ENCODE results near the gene REN.

The REN gene

GRCh38 chr1:204116539-204116938 is 49.6 kb downstream of the REN start:
- intact Hi-C loops (cut with DNase I; ENCODE audit: low total_unique reads): no loop called here
- no peak for TF ChIP-seq CTCF (IDR thresholded peaks at IDR 0.05)
- DNase-seq: no peak
- Histone ChIP-seq H3K27ac (no peak overlapping the region), H3K4me1 (peaks cover 0 to 9% (median 3%) of the 10 kb centered on the region in 4 donors), H3K36me3 (peaks cover 52 to 78% (median 70%) of the 10 kb centered on the region in 3 donors), H3K9me3 (no peaks in the 10 kb centered on the region), H3K4me3 (no peak overlapping the region), H3K27me3 (no peaks in the 10 kb centered on the region)

GRCh38 chr1:204115116-204115515 is 51.0 kb downstream of the REN start:
- Histone ChIP-seq H3K4me3 (no peak overlapping the region), H3K36me3 (peaks cover 40 to 65% (median 57%) of the 10 kb centered on the region in 3 donors), H3K9me3 (no peaks in the 10 kb centered on the region), H3K27ac (no peak overlapping the region), H3K4me1 (peaks cover 0 to 15% (median 4%) of the 10 kb centered on the region in 4 donors), H3K27me3 (no peaks in the 10 kb centered on the region)
- DNase-seq: no peak
- no peak for TF ChIP-seq CTCF (IDR thresholded peaks at IDR 0.05)
- intact Hi-C loops (cut with DNase I; ENCODE audit: low total_unique reads): no loop called here

GRCh38 chr1:204114606-204115005 is 51.5 kb downstream of the REN start:
- DNase-seq: no peak
- intact Hi-C loops (cut with DNase I; ENCODE audit: low total_unique reads): no loop called here

GRCh38 chr1:204113896-204114295 is 52.2 kb downstream of the REN start:
- Histone ChIP-seq H3K36me3 (peaks cover 28 to 57% (median 46%) of the 10 kb centered on the region in 3 donors), H3K4me3 (no peak overlapping the region), H3K27me3 (no peaks in the 10 kb centered on the region), H3K27ac (no peak overlapping the region), H3K9me3 (no peaks in the 10 kb centered on the region), H3K4me1 (peaks cover 0 to 24% (median 9%) of the 10 kb centered on the region in 4 donors)
- no peak for DNase-seq
- intact Hi-C loops (cut with DNase I; ENCODE audit: low total_unique reads): no loop called here
- no peak for TF ChIP-seq CTCF (IDR thresholded peaks at IDR 0.05)

More at GRCh38 chr1:204114606-204115005, 51.5 kb downstream of the REN start:
- Histone ChIP-seq H3K4me1 (peaks cover 0 to 20% (median 4%) of the 10 kb centered on the region in 4 donors), H3K36me3 (peaks cover 35 to 64% (median 52%) of the 10 kb centered on the region in 3 donors), H3K9me3 (no peaks in the 10 kb centered on the region), H3K27ac (no peak overlapping the region), H3K4me3 (no peak overlapping the region), H3K27me3 (no peaks in the 10 kb centered on the region)
- no peak for TF ChIP-seq CTCF (IDR thresholded peaks at IDR 0.05)

- no peak for DNase-seq
- Histone ChIP-seq H3K27me3 (no peaks in the 10 kb centered on the region), H3K27ac (no peak overlapping the region), H3K4me3 (no peak overlapping the region), H3K36me3 (peaks cover 20 to 49% (median 38%) of the 10 kb centered on the region in 3 donors), H3K4me1 (peaks cover 0 to 32% (median 17%) of the 10 kb centered on the region in 4 donors), H3K9me3 (no peaks in the 10 kb centered on the region)
- intact Hi-C loops (cut with DNase I; ENCODE audit: low total_unique reads): no loop called here
- no peak for TF ChIP-seq CTCF (IDR thresholded peaks at IDR 0.05)
Measured at GRCh38 chr1:204112876-204113730, 53.0 kb downstream of the REN start.
